SKM-1 (cell line): ENCODE results near the gene TMEM131.

Experiments
- DNase-seq: peaks from one replicate; lab custom pipeline; 2025; ENCODE audit not compliant: unreplicated experiment; lab: John Stamatoyannopoulos, UW

The TMEM131 gene

DNA sequence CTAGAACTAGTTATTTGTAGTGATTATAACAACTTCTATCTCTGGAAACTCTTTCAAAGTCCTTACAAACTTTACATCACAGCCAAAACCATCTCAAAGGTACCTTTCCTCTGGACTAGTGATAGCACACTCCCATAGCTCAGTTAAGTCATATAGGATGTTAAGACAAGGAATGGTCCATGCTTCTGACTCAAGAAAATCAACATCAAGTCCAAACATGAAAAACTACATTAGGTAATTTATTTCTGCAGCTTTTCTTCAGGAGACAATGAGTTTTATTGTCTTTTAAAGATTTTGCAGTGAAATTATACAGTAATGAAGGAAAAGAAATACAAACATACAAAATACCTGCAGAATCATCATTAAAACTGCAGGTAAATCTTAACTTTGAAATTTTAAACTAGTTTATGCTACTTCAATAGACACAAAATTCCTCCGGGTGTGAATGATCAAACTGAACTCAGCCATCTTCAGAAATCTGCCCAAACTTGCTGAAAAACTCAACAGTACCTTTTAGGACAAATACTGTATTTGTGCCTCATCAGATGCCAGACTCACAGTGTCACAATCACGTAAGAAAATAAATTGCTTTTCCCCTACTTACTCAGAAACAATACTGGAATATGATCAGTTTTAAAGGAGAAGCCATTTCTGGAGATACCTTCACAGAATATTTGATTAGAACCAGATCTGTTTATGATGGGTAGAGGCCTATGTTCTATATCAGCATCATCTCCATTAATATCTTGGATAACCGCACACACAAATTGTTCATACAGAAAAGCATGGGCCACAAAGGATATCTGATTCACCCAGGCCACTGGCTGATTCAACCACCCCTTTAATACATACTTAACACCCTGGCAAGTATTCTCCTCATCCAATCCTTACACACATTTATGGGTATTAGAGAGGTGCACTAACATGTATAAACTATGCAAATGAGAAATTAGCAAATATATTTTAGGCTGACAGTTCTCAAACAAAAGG lies 2.6 kb downstream of the TMEM131 start:
- no peak for DNase-seq

DNA sequence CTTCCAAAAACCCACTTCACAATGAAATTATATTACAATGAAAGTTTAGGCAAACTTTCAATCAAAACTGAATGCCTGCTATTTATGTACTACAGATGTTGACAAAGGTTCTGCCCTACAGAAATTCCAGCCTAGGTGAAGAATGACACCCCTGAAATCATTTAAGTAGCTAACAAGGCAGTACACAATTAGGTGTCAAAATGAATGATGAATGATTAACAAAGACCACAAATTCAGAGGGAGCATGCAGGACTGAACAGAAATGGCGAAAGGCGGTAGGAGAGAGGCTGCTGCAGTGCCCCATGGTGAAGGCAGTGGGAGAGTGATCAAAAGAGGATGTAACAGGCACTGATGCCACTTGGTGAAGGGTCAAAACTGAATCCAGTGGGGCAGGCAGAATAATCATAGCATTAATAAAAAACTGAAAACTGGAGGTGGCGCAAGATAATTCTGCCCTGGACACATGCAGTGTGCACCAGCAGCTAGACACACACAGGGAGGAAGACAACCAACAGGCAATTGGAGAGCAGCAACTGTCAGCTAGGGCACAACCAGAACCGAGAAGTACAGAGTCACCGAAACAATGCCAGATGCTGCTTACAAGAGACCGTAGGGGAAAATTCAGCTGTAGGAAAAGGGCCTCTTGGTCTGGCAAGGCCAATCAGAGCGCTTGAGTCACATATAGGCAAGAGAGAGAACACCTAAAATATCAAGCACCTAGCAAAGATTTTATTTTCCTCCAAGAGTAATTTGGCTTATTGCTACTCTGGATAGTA lies 4.5 kb downstream of the TMEM131 start:
- no peak for DNase-seq

DNA sequence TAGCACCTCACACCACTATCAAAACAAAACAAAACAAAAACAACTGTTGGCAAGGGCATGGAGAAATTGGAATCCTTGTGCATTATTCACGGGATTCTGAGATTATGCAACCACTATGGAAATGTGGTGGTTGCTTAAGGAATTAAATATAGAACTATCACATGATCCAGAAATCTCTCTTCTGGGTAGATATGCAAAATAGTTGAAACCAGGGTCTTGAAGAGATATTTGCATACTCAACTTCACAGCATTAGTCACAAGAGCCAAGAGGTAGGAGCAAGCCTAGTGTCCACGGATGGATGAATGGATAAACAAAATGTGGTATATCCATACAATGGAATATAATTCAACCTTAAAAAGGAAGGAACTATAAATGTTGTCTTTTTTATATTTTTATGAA lies 7.0 kb downstream of the TMEM131 start:
- DNase-seq: no peak

DNA sequence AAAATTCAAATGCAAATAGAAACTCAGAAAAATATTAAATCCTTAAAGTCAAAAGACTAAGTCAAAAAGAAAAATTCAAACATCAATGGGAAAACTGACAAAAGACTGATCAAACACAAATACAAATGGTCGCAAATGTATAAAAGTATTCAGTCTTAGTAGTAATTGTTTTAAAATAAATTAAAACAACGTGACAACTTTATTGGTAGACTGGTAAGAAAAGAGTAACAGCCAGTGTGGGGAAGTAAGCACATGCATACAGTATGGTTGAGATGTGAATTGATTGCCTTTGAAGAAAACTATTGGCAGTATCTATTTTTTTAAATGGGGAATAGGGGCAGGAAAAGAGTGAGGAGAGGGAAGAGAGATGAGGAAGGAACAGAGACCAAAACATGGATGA lies 9.8 kb downstream of the TMEM131 start:
- no peak for DNase-seq

DNA sequence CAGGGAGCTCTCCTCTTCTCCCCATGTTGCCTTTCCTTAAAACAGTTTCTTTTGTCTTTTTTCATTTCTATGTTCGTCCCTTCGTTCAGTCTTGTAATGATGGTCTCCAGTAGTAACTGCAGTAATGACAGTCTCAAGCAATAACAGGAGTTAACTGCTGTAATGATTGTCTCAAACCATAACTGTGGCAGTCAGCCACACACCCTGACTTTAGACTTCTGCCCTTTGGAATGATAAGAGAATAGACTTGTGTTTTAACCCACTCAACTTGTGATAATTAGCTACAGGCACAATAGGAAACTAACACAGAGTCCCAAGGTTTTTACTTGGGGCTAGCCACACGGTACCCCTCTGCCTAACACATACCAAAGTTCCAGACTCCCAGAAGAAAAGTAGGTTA lies 12.1 kb downstream of the TMEM131 start:
- no peak for DNase-seq

DNA sequence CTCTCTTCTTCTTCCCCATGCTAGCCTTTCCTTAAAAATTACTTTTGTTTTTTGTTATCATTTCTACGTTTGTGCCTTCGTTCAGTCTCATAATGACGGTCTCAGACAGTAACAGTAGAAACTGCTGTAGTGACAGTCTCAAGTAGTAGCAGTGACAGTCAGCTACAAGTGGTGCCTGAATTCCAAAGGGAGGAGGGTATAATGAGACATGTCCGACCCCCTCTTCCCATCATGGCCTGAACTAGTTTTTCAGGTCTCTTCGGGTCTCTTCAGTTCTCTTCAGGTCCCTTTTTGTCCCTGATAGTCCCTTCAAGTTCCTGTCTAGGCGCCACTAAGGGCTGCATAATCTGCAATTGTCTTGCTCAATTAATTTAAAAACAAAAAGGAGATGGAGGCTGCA lies 12.6 kb downstream of the TMEM131 start:
- DNase-seq: no peak

DNA sequence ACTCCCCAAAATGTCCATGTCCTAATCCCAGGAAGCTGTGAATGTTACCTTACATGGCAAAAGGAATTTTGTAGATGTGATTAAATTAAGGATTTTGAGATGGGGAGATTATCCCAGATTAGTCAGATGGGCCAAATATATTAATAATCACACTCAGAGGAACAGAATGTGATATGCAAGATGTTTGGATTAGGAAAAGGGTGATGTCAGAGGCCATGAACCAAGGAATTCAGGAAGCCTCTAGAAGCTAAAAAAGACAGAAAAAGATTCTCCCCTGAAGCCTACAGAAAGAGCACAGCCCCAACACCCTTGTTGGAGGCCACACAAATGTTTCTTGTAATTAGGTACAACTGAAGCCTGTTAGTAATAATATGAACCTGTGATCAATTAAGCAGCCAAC lies 13.1 kb downstream of the TMEM131 start:
- no peak for DNase-seq

DNA sequence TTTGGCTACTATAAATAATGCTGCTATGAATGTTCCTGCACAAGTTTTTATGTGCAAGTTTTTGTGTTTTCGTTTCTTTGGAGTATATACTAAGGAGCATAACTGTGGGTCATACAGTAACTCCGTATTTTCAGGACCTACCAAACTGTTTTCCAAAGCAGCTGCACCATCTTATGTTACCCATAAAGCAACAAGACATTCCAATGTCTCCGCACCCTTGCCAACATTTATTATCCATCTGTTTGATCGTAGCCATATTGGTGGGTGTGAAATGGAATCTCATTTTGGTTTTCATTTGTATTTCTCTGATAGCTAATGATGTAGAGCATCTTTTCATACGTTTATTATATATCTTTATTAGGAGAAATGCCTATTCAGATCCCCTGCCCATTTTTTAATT lies 13.8 kb downstream of the TMEM131 start:
- DNase-seq: no peak

DNA sequence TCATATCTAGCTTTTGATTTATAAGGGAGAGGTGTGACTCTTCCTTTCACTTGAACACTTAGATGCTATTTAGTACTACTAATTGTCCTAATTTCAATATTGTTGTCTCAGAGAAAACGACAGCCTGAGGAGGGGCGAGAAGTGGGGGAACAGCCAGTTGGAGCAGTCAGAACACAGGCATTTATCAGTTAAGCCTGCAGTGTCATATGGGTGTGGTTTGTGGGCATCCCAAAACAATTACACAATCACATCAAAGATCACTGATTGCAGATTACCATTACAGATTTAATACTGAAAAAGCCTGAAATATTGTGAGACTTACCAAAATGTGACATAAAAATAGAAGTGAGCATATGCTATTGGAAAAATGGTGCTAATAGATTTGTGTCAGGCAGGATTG lies 15.8 kb downstream of the TMEM131 start:
- no peak for DNase-seq

DNA sequence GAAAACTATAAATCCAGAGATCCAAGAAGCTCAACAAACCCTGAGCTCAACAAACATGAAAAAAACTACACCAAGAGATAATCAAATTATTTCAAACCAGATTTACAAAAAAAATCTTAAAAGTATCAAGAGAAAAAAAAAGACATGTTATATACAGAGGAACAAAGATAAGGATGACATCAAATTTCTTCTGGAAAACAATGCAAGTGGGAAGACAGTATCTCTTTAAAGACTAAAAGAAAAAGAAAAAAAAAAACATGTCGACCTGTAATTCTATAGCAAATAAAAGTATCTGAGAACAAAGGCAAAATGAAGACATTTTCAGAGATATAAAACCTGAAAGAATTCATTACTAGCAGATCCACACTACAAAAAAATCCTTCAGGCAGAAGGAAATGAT lies 21.3 kb downstream of the TMEM131 start:
- DNase-seq: no peak

DNA sequence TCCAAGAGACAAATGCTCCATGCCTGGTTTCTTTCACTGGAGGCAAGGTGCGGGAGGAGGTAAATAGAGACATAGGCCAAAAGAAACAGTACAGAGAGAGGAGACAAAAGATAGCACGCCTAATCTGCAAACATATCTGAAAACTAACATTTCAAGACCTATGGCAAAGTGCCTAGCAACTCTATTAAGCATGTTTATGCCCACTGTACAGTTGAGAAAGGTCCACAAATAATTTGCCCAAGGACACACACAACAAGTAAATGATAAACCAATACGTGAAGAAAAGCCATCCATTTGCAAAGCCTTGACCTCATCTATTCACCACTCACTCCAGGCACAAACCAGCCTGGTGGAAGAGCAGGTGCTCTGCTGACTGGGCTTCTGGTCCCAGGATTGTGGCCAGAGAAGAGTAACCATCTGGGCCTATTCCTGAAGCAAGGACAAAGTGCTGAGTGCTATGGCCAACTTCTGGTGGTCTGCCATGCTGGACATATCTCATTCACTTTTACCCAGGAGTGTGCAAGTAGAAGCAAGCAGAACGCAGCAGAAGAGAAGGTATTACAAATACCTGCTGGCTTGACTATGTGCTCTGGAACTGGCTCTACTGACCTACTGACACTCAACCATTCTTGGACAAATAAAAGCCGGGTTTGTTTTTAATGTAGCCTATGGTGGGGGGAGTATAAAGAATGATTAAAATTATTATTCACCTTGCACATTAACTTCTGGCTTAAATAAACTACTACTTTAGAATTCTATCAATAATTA lies 25.3 kb downstream of the TMEM131 start:
- no peak for DNase-seq

DNA sequence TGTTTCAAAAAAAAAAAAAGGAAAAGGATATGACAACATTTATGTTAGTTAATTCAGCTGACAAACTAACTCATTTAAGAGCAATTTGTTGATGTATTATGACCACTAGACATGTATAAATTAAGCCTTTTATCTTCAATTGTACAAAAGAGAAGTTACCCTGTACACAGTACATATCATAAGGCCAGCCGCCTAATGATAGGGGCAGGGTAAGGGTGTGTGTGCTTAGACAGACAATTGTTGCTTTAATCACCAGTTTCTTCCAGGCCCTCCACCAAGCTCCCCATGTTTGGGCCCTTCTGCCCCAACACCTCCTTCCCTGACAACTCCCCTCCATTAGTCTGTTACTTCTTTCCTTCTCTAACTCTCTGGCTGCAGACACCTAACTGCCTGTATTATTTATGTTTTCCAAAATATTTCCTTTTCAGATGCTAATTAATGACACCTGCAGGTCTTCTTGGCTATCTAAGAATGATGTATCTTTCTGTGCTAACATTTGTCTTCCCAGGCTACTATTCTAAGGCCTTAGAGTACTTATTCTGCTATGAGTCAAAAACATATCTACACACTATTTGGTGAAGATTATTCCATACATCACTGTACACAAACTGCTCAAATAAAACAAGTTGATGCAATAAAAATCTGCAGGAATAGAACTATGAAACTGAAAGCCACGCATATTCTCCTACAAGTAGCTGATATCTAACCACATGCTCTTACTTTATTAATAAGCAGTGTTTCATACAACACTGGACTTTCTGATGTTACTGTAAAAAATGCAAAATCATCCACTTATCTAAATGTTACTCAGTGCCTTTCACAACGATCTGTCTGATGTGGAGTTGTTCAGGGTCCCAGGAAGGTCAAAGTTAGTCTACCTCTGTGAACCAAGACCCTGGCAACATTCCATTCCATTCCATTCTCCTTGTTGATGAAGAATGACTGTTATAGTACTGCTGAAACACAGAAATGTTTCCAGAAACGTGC lies 26.4 kb downstream of the TMEM131 start:
- no peak for DNase-seq

DNA sequence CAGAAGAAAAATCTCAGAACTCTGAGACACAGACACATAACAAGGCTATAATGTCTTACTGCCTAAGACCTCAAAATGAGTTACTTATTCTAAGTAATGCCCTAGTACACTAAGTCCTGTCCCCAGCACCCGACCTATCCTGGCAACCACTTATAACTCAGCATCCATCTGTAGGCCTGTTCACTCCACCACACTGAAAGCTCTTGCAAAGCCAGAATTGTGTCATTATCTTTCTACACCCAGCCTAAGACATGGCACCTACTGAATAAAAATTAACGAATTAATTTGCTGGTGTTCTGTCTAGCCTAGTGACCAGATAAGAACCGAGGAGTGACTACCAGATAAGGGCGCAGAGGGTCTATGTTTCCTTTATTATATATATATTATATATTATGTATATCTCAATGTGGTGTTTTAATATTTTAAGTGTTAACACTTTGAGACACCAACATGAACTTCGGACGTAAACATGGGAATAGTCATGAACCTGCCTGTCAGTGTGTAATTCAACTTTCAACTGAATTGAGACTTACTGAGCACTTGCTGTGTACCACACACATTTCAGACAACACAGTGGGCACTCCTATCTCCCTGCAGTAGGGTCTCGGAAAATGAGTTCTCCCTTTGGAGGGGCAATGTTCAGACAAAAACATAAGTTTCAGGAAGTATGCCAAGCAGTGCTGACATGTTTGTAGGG lies 27.7 kb downstream of the TMEM131 start:
- no peak for DNase-seq

DNA sequence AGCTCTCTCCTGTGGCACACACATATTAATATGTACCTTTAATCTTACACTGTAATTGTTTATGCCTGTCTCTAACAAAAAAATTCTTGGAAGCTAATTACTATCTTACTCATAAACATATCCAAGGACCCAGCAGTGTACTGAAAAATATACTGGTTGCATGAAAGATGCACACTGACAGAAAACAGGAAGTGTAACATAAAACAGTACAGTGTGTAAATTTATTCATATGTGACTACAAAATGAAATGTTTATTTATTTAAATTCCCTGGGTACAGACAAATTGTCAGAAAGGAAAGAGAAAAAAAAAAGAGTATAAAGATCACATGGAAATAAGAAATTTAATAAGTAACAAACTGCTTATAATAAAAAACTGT lies 28.5 kb downstream of the TMEM131 start:
- no peak for DNase-seq

DNA sequence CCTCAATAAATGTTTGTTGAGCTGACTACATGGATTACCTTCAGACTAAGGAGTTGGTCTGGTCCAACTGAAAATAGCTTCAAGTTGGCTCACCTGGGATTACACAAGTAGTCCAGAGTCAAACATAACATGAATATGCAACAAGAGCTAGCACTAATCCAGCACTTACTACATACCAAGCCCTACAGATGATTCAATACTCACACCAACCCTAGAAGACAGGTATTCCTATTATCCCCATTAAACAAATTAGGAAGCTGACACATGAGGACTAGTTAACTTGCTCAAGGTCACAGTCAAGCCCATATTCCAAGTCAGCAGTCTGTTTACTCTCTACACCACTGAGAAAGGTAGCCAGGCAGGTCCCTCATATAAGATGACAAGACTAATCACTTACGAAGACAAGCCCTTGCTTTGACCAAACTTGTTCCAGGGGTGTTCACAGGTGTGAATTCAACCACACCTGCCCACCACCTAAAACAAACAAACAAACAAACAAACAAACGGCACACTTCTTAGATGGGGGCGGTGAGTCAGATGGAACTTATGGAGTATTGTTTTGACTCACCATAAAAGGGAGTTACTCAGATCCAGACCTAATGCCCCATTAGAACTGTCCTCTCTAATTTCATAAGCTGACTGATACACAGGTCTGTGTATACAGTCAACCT lies 29.1 kb downstream of the TMEM131 start:
- DNase-seq: no peak

DNA sequence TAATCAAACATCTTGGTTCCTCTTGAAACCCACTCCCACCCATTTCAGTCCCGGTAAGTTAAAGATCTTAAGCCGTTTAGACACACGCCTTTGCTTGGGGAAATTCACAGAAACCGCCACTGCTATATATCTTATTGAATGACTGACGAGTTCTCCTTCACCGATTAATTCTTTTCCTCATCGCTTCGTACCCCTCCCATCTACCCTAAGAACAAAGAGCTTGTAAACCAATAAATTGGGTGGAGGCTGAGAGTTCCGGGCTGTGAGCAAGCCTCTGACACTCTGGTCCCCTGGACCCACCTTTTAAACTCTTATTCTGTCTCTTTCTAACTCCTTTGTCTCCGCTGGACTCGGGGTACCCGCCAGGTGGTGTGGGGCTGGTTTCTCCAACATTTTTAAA lies 30.6 kb downstream of the TMEM131 start:
- DNase-seq: no peak

DNA sequence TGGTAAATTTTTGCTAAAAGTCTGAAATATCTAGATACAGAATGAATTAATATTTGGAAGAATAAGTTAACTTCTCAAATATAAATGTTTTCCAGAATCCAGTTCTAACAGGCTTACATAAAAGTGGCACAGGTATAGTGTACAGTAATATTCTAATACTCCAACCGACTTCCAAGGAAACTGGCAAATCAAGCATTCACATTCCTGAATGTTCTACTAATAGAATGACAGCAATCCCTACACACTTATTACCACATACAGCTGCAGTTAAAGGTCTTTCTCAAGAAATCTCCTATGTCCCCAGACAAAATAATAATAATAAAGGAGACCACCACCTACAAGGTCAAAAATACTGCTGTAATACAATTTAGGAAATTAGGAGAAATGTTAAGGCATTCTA lies 31.9 kb downstream of the TMEM131 start:
- DNase-seq: no peak

DNA sequence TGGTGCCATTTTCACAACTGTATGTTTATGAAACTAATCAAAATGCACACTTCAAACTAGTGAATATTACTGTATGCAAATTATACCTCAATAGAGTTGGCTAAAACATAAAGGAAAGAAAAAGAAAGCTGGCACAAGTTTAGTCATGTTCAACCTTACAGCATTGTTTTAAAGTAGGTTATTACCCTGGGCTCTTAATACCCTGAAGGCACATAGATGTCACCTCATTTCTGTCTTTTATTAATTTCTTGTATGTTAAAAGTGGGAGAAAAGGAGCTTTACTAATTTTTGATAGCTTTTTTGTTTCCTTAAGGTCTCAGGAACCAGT lies 32.7 kb downstream of the TMEM131 start:
- DNase-seq: no peak

DNA sequence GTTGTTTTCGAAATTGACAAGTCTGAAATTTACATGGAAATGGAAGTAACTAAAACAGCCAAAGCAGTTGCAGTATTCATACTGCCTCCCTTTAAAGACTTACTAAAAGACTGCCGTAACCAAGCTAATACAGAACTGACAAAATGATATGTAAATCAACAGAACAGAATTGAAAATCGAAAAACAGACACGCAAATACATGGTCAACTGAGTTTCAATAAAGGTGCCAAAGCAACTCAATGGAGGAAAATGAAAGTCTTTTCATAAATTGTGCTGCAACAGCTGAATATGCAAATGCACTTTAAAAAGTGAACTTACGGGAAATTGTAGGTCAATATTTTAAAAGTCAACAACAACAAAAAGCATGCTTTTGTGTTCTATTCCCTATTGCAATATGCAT lies 34.2 kb downstream of the TMEM131 start:
- no peak for DNase-seq
